GM21423 (cell line): ENCODE results near the gene BCOR.
A peak's percentile ranks its signal among the peaks of the same experiment; 100 is the strongest.

Source experiments
- ATAC-seq: cut with Tn5 transposase; IDR thresholded peaks from one replicate; pipeline ENCODE4 v1.9.1; 2021; ENCODE audit warnings: mild to moderate bottlenecking, moderate library complexity; ENCODE audit not compliant: unreplicated experiment

Gene BCOR

GRCh38 chrX:40037367-40037766 is 60.4 kb downstream of the BCOR start:
- ATAC-seq = no peak

GRCh38 chrX:40035726-40036125 is 62.0 kb downstream of the BCOR start:
- ATAC-seq = no peak

GRCh38 chrX:40031911-40032310 is 65.8 kb downstream of the BCOR start:
- no peak for ATAC-seq

- no peak for ATAC-seq
Measured at GRCh38 chrX:40030205-40030604, 67.6 kb downstream of the BCOR start.

GRCh38 chrX:40022421-40022820 is 75.3 kb downstream of the BCOR start:
- ATAC-seq = no peak

GRCh38 chrX:40021647-40022046 is 76.1 kb downstream of the BCOR start:
- no peak for ATAC-seq

GRCh38 chrX:40019541-40019940 is 78.2 kb downstream of the BCOR start:
- no peak for ATAC-seq

- no peak for ATAC-seq
Measured at GRCh38 chrX:40018041-40018440, 79.7 kb downstream of the BCOR start.

GRCh38 chrX:40016749-40017148 is 81.0 kb downstream of the BCOR start:
- no peak for ATAC-seq

- no peak for ATAC-seq
Measured at GRCh38 chrX:40015693-40016092, 82.1 kb downstream of the BCOR start.

- peak; percentile 50 for ATAC-seq
Measured at GRCh38 chrX:40013266-40014195, 84.2 kb downstream of the BCOR start.

GRCh38 chrX:40012868-40013265 is 84.9 kb downstream of the BCOR start:
- peak; percentile 42 for ATAC-seq

- no peak for ATAC-seq
Measured at GRCh38 chrX:40012039-40012867, 85.5 kb downstream of the BCOR start.

- ATAC-seq = no peak
Measured at GRCh38 chrX:40011322-40012038, 86.3 kb downstream of the BCOR start.

- ATAC-seq = no peak
Measured at GRCh38 chrX:40010550-40011321, 87.0 kb downstream of the BCOR start.

- no peak for ATAC-seq
Measured at GRCh38 chrX:40009890-40010289, 87.9 kb downstream of the BCOR start.

GRCh38 chrX:40009462-40009851 is 88.3 kb downstream of the BCOR start:
- no peak for ATAC-seq

- no peak for ATAC-seq
Measured at GRCh38 chrX:40008791-40009461, 88.8 kb downstream of the BCOR start.

GRCh38 chrX:40007756-40008705 is 89.7 kb downstream of the BCOR start:
- no peak for ATAC-seq
